AG04449 (cell line): ENCODE measurements around the gene PERCC1.

Source experiments
- CTCF ChIA-PET: fragments of 350-600 bp; formaldehyde crosslinking; extraction: SDS; loops from one replicate; lab custom pipeline; 2021; ENCODE audit warnings: antibody characterized with exemption; lab: Yijun Ruan, JAX
- POLR2A ChIA-PET: fragments of 400-600, 350-600 bp; formaldehyde crosslinking; extraction: SDS; loops from one replicate; lab custom pipeline; 2020; ENCODE audit warnings: antibody characterized with exemption, inconsistent platforms; lab: Yijun Ruan, JAX
- DNase-seq: peaks from one replicate; pipeline ENCODE4 v3.0.0-alpha.2; 2010; ENCODE audit warnings: low read depth, low spot score
- H3K4me3 ChIP-seq: 2 replicates; pipeline ENCODE4 v1.5.1; 2011; ENCODE audit warnings: low read depth, mild to moderate bottlenecking, control low read depth, low read length
- TF ChIP-seq, protein P1 (sequence below): IDR thresholded peaks from one replicate; pipeline ENCODE4 v1.5.1; 2011; ENCODE audit warnings: mild to moderate bottlenecking, moderate library complexity, low read length, control low read depth, inconsistent platforms; ENCODE audit not compliant: insufficient read depth; ENCODE audit errors: missing control alignments

Gene PERCC1

DNA sequence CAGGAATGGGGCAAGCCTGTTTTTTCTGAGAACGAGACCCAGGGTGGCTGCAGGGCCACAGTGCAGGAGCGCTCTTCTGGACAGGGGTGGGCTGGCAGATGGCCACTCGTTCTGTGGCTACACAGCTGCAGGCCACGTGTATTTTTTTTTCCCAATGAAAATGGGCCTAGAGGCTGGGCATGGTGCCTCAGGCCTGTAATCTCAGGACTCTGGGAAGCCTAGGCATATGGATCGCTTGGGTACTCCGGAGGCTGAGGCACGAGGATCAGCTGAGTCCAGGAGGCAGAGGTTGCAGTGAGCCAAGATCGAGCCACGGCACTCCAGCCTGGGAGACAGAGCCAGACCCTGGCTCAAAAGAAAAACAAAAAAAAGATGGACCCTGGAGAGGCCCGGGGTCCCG, 23.1 kb upstream of the PERCC1 start:
- CTCF ChIA-PET, result interaction anchor here (0.6 kb wide), 1 partner anchor 12 kb away, joined by 3 read pairs; the partner anchor contains the start of gene UQCC4
- POLR2A ChIA-PET, result interaction anchor here (1.0 to 2.5 kb wide), 2 partner anchors 13 to 16 kb away, joined by 3 to 9 read pairs; partner anchors contain the start of gene UQCC4
- TF ChIP-seq, protein P1, sequence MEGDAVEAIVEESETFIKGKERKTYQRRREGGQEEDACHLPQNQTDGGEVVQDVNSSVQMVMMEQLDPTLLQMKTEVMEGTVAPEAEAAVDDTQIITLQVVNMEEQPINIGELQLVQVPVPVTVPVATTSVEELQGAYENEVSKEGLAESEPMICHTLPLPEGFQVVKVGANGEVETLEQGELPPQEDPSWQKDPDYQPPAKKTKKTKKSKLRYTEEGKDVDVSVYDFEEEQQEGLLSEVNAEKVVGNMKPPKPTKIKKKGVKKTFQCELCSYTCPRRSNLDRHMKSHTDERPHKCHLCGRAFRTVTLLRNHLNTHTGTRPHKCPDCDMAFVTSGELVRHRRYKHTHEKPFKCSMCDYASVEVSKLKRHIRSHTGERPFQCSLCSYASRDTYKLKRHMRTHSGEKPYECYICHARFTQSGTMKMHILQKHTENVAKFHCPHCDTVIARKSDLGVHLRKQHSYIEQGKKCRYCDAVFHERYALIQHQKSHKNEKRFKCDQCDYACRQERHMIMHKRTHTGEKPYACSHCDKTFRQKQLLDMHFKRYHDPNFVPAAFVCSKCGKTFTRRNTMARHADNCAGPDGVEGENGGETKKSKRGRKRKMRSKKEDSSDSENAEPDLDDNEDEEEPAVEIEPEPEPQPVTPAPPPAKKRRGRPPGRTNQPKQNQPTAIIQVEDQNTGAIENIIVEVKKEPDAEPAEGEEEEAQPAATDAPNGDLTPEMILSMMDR, result no peak
- DNase-seq, result no peak
- peak overlapping the region; percentile 34 for H3K4me3 ChIP-seq

DNA sequence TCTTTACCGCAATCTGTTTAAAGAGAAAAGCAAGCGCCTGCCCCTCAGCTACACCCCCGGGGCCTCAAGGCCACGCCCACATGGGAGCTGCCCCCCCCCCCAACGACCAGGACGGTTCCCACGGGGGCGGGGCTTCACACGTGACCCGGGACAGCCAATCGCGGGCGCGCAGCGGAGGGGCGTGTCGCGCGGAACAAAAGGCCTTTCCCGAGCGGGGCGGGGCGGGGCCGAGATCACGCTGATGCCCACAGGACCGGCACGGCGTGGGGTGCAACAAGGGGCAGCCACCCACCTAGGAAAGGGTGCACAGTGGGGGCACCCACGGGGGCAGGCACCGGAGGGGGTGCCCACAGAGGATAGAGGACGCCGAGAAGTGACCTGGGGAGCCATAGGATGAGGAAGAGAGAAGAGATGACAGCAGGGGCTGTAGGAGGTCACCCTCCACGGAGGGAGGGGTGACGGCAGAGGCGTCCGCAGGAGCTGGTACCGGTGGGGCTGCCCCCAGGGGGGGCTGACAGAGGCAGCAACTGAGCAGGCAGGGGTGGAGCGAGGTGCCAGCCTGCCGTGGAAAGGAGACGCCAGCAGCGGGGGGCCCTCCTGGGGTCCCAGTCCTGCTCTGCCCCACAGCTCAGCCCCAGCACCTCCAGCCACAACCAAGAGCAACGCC, 22.6 kb upstream of the PERCC1 start:
- TF ChIP-seq, protein P1, result no peak
- POLR2A ChIA-PET, result interaction anchor here (0.6 to 2.5 kb wide), 3 partner anchors 13 to 29 kb away, joined by 3 to 9 read pairs (median 3); partner anchors contain the start of gene UQCC4
- CTCF ChIA-PET, result interaction anchor here (0.7 kb wide), 1 partner anchor 45 kb away, joined by 3 read pairs; no protein-coding TSS in a partner anchor
- peak overlapping the region; percentile 67 for H3K4me3 ChIP-seq
- peak; percentile 9 for DNase-seq

DNA sequence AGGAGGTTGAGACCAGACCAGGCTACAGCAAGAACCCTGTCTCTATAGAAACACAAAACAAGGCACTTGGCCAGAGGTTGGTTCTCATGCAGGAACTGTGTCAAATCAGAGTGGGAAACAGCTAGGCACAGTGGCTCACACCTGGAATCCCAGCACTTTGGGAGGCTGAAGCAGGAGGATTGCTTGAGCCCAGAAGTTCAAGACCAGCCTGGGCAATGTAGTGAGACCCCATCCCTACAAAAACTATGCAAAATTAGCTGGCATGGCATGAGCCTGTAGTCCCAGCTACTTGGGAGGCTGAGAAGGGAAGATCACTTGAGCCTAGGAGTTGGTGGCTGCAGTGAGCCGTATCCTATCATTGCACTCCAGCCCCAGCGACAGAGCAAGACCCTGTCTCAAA, 18.0 kb upstream of the PERCC1 start:
- CTCF ChIA-PET, result interaction anchor here (0.9 kb wide), 1 partner anchor 49 kb away, joined by 3 read pairs; no protein-coding TSS in a partner anchor
- TF ChIP-seq, protein P1, result no peak
- H3K4me3 ChIP-seq, result no peak overlapping the region
- no peak for DNase-seq
- POLR2A ChIA-PET, result interaction anchor here (0.7 kb wide), 1 partner anchor 34 kb away, joined by 3 read pairs; no protein-coding TSS in a partner anchor

DNA sequence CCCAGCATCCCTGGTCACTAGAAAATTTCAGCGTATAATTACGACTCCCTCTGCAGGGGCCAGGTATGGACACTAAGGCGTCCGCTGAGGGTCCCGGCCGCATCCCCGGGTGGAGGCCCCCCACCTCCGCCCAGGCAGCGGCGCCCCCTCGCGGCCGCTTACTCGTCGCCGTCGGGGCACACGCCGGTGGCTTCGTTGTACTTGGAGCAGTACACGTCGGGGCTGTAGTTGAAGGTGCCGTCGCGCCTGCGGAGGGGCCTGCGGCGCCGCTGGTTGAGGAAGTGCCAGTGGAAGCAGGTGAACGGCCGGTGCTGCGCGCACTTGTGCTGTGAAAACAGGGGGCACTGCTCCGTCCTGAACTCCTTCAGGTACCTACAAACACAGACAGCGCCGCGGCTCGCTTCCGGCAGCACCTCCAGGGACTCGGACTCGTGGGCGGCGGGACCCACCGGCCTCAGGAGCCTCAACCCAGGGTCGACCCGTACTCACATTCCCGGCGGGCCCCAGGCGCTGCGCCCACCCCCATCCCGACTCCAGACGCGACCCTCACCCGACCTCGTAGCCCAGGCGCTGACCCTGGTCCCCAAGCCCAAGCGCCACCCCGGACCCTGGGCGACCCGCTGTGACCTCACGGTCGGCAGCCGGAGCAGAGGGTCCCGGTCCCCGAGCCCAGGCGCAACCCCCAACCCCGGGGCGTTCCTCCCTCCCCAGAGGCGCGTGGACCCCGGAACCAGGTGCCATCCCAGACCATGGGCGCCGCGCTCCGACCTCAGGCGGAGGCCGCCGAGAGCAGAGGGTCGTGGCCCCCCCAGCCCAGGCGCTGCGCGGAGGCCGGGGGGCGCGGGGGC, 17.0 kb upstream of the PERCC1 start:
- TF ChIP-seq, protein P1, result peak; percentile 68
- DNase-seq, result no peak
- CTCF ChIA-PET, result no interaction called here
- POLR2A ChIA-PET, result no interaction called here
- peak overlapping the region; percentile 78 for H3K4me3 ChIP-seq

DNA sequence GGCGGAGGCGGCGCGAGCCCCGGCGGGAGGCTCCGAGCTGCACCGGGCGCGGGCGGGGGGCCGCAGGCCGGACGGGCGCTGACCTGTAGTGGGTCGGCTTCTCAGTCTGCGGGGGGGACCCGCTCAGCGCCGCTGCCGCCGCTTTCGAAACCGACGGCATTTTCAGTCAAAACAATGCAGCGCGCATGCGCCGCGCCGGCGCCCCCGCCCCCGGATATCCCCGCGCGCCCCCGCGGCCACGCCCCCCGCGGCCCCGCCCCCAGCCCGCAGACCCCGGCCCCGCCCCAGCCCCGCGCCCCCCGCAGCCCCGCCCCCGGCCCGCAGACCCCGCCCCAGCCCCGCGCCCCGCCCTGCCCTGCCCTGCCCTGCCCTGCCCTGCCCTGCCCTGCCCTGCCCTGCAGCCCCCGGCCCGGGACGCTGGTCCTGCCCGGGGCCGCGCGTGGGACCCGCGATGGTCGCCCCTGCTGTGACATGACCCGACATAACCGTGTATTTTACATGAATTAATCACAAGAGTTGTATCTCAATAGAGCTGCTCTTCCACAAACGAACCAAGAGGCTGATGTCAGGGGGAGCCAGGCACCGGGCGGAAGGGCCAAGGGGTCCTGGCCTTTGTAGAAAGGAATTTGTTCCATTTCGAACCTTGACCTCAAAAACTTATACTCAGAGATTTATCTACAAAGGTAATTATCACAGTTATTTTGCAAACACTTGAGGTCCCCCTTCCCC, 16.2 kb upstream of the PERCC1 start, which contains the start of gene UNKL:
TSS of gene UNKL (minus strand) at position 173 of the 729 bp plus-strand sequence. CDS start at position 160, 13 bp downstream.
- ChIA-PET POLR2A (no interaction called here), CTCF (interaction anchor here (0.8 kb wide), 1 partner anchor 51 kb away, joined by 6 read pairs; no protein-coding TSS in a partner anchor)
- TF ChIP-seq, protein P1, result no peak
- no peak for DNase-seq
- peak within 1 kb of the TSS; percentile 78 for H3K4me3 ChIP-seq
